SK-N-SH (cell line): ENCODE data around the gene NDFIP1. TPM values are rescaled to one million over a fixed set of nuclear protein-coding genes. Genes with fewer than 3 reads are reported as not detected.

ENCODE experiments used
- CTCF ChIA-PET: fragments of 300-600, 350-600 bp; formaldehyde crosslinking; extraction: SDS; loops from one replicate; lab custom pipeline; 2021; lab: Yijun Ruan, JAX
- POLR2A ChIA-PET: fragments of 350-600 bp; sonication (Branson Sonifier 250); formaldehyde crosslinking; extraction: SDS; loops from one replicate; lab custom pipeline; 2020; ENCODE audit warnings: antibody characterized with exemption, inconsistent platforms; lab: Yijun Ruan, JAX
- DNase-seq: peaks from one replicate; pipeline ENCODE4 v3.0.0; 2012
- H2AFZ ChIP-seq: fragments of 200-600 bp; sonication (generic); 2 replicates; pipeline ENCODE4 v1.8.1; 2016; ENCODE audit warnings: antibody characterized with exemption, mild to moderate bottlenecking, low read depth
- H3F3A ChIP-seq: fragments of 200-600 bp; sonication (generic); replicated peaks from 2 replicates; pipeline ENCODE3; 2016; ENCODE audit warnings: antibody characterized with exemption, mild to moderate bottlenecking; ENCODE audit not compliant: insufficient read depth
- H3K27ac ChIP-seq, 2 experiments: fragments of 200-500 bp in 1 of 2; fragments of 200-600 bp in 1 of 2; sonication (Bioruptor generic) in 1 of 2; sonication (generic), shearing (Covaris generic) in 1 of 2; 2 replicates each; pipeline versions ENCODE4 v1.5.1 to v1.6.1; 2014 to 2016; ENCODE audit warnings: low read depth in 2 of 2, inconsistent platforms in 1 of 2, low read length in 1 of 2, mild to moderate bottlenecking in 1 of 2, mixed read lengths in 1 of 2
- H3K27me3 ChIP-seq: fragments of 200-600 bp; sonication (generic), shearing (Covaris generic); 2 replicates; pipeline ENCODE4 v1.6.1; 2016; ENCODE audit warnings: mixed run types; ENCODE audit not compliant: insufficient read depth
- H3K36me3 ChIP-seq, 2 experiments: fragments of 200-500 bp in 1 of 2; fragments of 200-600 bp in 1 of 2; sonication (Bioruptor generic) in 1 of 2; sonication (generic) in 1 of 2; replicated peaks in 1 of 2; 2 replicates each; pipeline versions ENCODE3 to v1.5.1; 2014 to 2016; ENCODE audit warnings: low read length in 1 of 2, mild to moderate bottlenecking in 1 of 2; ENCODE audit not compliant: insufficient read depth in 2 of 2, control insufficient read depth in 1 of 2
- H3K4me1 ChIP-seq, 2 experiments: fragments of 200-500 bp in 1 of 2; fragments of 200-600 bp in 1 of 2; sonication (Bioruptor generic) in 1 of 2; sonication (generic), shearing (Covaris generic) in 1 of 2; 2 replicates each; pipeline versions ENCODE4 v1.5.1 to v1.6.1; 2014 to 2016; ENCODE audit warnings: low read depth in 1 of 2, low read length in 1 of 2, mixed run types in 1 of 2; ENCODE audit not compliant: insufficient read depth in 2 of 2, control insufficient read depth in 1 of 2
- H3K4me2 ChIP-seq: fragments of 200-600 bp; sonication (generic), shearing (Covaris generic); 2 replicates; pipeline ENCODE4 v1.6.1; 2017; ENCODE audit warnings: mixed run types
- H3K4me3 ChIP-seq, 2 experiments: fragments of 200-500 bp in 1 of 2; fragments of 200-600 bp in 1 of 2; sonication (Bioruptor generic) in 1 of 2; sonication (generic), shearing (Covaris generic) in 1 of 2; 2 replicates each; pipeline versions ENCODE4 v1.5.1 to v1.8.1; 2014 to 2016; ENCODE audit warnings: low read depth in 2 of 2, inconsistent platforms in 1 of 2, low read length in 1 of 2, mild to moderate bottlenecking in 1 of 2, mixed read lengths in 1 of 2, moderate library complexity in 1 of 2
- H3K79me2 ChIP-seq: fragments of 200-600 bp; sonication (generic); 2 replicates; pipeline ENCODE4 v1.8.1; 2017; ENCODE audit warnings: mild to moderate bottlenecking; ENCODE audit not compliant: insufficient read depth
- H3K9ac ChIP-seq: fragments of 200-600 bp; sonication (generic); 2 replicates; pipeline ENCODE4 v1.6.1; 2017; ENCODE audit warnings: mixed run types
- H3K9me2 ChIP-seq: fragments of 200-600 bp; sonication (generic); 2 replicates; pipeline ENCODE4 v1.6.1; 2017; ENCODE audit warnings: mixed run types
- H3K9me3 ChIP-seq: fragments of 200-600 bp; sonication (generic); 2 replicates; pipeline ENCODE4 v1.6.1; 2017; ENCODE audit warnings: mixed run types, mild to moderate bottlenecking, moderate library complexity
- H4K20me1 ChIP-seq: fragments of 200-600 bp; sonication (generic); 2 replicates; pipeline ENCODE4 v1.6.1; 2017; ENCODE audit warnings: mild to moderate bottlenecking, mixed run types; ENCODE audit not compliant: insufficient read depth
- CHD2 ChIP-seq: fragments of 150-350 bp; IDR thresholded peaks from 2 replicates; pipeline ENCODE4 v1.6.1; 2018; ENCODE audit warnings: low read length; ENCODE audit not compliant: partially characterized antibody
- CTCF ChIP-seq: fragments of 200-600 bp; sonication (generic); IDR thresholded peaks from 2 replicates; pipeline ENCODE4 v1.6.1; 2017; ENCODE audit warnings: antibody characterized with exemption, mild to moderate bottlenecking, moderate library complexity
- ELF1 ChIP-seq: IDR thresholded peaks from 2 replicates; pipeline ENCODE4 v1.4.0; 2012
- MEF2A ChIP-seq: IDR thresholded peaks from 2 replicates; pipeline ENCODE4 v1.4.0; 2012; ENCODE audit warnings: low read depth, borderline replicate concordance
- PBX3 ChIP-seq: IDR thresholded peaks from 2 replicates; pipeline ENCODE4; 2012
- REST ChIP-seq: IDR thresholded peaks from 2 replicates; pipeline ENCODE4 v1.6.1; 2012; ENCODE audit warnings: mild to moderate bottlenecking, low read depth, low read length, moderate library complexity
- TAF1 ChIP-seq: IDR thresholded peaks from 2 replicates; pipeline ENCODE4 v1.6.1; 2012; ENCODE audit warnings: low read depth, mild to moderate bottlenecking, low read length, moderate library complexity, borderline replicate concordance
- TCF12 ChIP-seq: IDR thresholded peaks from 2 replicates; pipeline ENCODE4 v1.4.0; 2012
- TEAD4 ChIP-seq: IDR thresholded peaks from 2 replicates; pipeline ENCODE4 v1.4.0; 2012; ENCODE audit warnings: mild to moderate bottlenecking, borderline replicate concordance; ENCODE audit not compliant: insufficient read depth
- USF1 ChIP-seq: IDR thresholded peaks from 2 replicates; pipeline ENCODE4 v1.4.0; 2012; ENCODE audit warnings: low read depth, borderline replicate concordance
- USF2 ChIP-seq: fragments of 150-350 bp; IDR thresholded peaks from 2 replicates; pipeline ENCODE4 v1.6.1; 2017; ENCODE audit warnings: antibody characterized with exemption, low read length, low read depth, borderline replicate concordance
- WGBS: methylation state at CpG from one replicate; pipeline ENCODE4 v1.1.6; 2017; ENCODE audit warnings: low lambda C conversion rate; 5-methylcytosine and 5-hydroxymethylcytosine counted together
- polyA plus RNA-seq, 3 experiments: library from polyadenylated mRNA; depleted of rRNA; stranded (reverse); fragments of >200 nt; gene quantifications; 2 replicates each; pipeline ENCODE4 v1.2.3, GENCODE V29; 2012

The NDFIP1 gene
- polyA plus RNA-seq, 1 of the 3 experiments (the other 2 are of a cell fraction) = 40.0 TPM

- POLR2A ChIA-PET = no interaction called here
- H2AFZ ChIP-seq = no peak overlapping the region
Measured at GRCh38 chr5:142095035-142095434, 13.5 kb upstream of the NDFIP1 start.

GRCh38 chr5:142095651-142096330, 12.8 kb upstream of the NDFIP1 start:
- Histone ChIP-seq H3K4me3 (no peak overlapping the region), H3K9me2 (no peaks in the 10 kb centered on the region), H3F3A (no peaks in the 10 kb centered on the region), H3K9me3 (no peaks in the 10 kb centered on the region), H3K4me1 (no peaks in the 10 kb centered on the region), H2AFZ (no peak overlapping the region), H3K27me3 (no peaks in the 10 kb centered on the region), H3K36me3 (no peaks in the 10 kb centered on the region), H3K9ac (no peak overlapping the region), H3K4me2 (no peak overlapping the region), H4K20me1 (no peaks in the 10 kb centered on the region), H3K27ac (no peak overlapping the region), H3K79me2 (no peaks in the 10 kb centered on the region)
- ChIA-PET CTCF (interaction anchor here (1.2 kb wide), 1 partner anchor 617 kb away, joined by 3 read pairs; no protein-coding TSS in a partner anchor), POLR2A (no interaction called here)
- WGBS = 96% methylated on average over 7 of the region's 8 CpGs
- no peak for DNase-seq
- TF ChIP-seq REST (no peak), TEAD4 (no peak), USF2 (no peak), CHD2 (no peak), TCF12 (no peak), PBX3 (no peak), CTCF (no peak)

More at GRCh38 chr5:142095035-142095434, 13.5 kb upstream of the NDFIP1 start:
- Histone ChIP-seq H3K9me3 (no peaks in the 10 kb centered on the region), H3K9ac (no peak overlapping the region), H4K20me1 (no peaks in the 10 kb centered on the region), H3K9me2 (no peaks in the 10 kb centered on the region), H3K4me2 (no peak overlapping the region), H3K4me3 (no peak overlapping the region), H3K27me3 (no peaks in the 10 kb centered on the region), H3K79me2 (no peaks in the 10 kb centered on the region), H3K27ac (no peak overlapping the region), H3K36me3 (no peaks in the 10 kb centered on the region), H3F3A (no peaks in the 10 kb centered on the region), H3K4me1 (no peaks in the 10 kb centered on the region)
- DNase-seq = no peak
- 88% methylated on average over 4 of the region's 4 CpGs for whole genome bisulfite sequencing
- CTCF ChIA-PET = interaction anchor here (1.2 kb wide), 1 partner anchor 618 kb away, joined by 3 read pairs; no protein-coding TSS in a partner anchor
- TF ChIP-seq ELF1 = no peak
- TF ChIP-seq USF1 = no peak
- no peak for TF ChIP-seq TAF1
- no peak for TF ChIP-seq MEF2A
- no peak for TF ChIP-seq CTCF
